Measurements from ENCODE around the gene SLAMF9. TPM values are rescaled to one million over a fixed set of nuclear protein-coding genes. Genes with fewer than 3 reads are reported as not detected.

Gene SLAMF9
- total RNA-seq, 4 donors from 2014 or later = not detected

DNA sequence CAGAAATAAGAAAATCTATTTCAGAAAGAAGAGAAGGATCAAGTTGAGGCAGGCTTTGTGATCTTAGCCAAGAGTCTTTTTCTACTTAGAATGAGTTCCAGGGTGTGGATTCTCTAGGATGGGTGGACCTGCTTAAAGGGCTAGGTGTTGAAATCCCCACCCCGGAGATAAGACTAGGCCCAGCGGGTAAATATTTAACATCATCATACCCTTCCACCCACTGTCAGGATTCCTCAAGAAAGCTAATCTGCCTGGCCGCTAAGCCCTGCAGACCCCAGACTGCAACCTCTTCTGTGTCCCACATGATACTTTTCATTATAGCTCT lies 14.4 kb downstream of the SLAMF9 start:
- Histone ChIP-seq H3K4me1 (peaks cover 0 to 14% of the 10 kb centered on the region in 2 donors), H3K9me3 (no peaks in the 10 kb centered on the region), H3K36me3 (no peaks in the 10 kb centered on the region), H3K4me3 (replicated peaks in 1 of 3) (no peak overlapping the region), H3K27me3 (no peaks in the 10 kb centered on the region), H3K27ac (no peak overlapping the region)
- 82 to 85% methylated on average over 3 of the region's 3 CpGs for WGBS, 2 donors
- TF ChIP-seq POLR2A (IDR thresholded peaks at IDR 0.05) (no peak), CTCF (IDR thresholded peaks at IDR 0.05) (no peak)
- no peak for DNase-seq
- intact Hi-C loops (cut with DNase I) = no loop called here

- WGBS, 2 donors = 87 to 92% methylated on average over 6 of the region's 6 CpGs
- no peak for DNase-seq
- no peak overlapping the region for H3K4me3 ChIP-seq (replicated peaks in 1 of 3)
- no peak for TF ChIP-seq CTCF (IDR thresholded peaks at IDR 0.05)
- no peak for TF ChIP-seq POLR2A (IDR thresholded peaks at IDR 0.05)
- no peaks in the 10 kb centered on the region for H3K36me3 ChIP-seq
- peaks cover 0 to 14% of the 10 kb centered on the region in 2 donors for H3K4me1 ChIP-seq
- no peaks in the 10 kb centered on the region for H3K9me3 ChIP-seq
- intact Hi-C loops (cut with DNase I) = no loop called here
- no peaks in the 10 kb centered on the region for H3K27me3 ChIP-seq
- H3K27ac ChIP-seq = no peak overlapping the region
These were observed 14.9 kb downstream of the SLAMF9 start for GRCh38 chr1:159938905-159939677.

DNA sequence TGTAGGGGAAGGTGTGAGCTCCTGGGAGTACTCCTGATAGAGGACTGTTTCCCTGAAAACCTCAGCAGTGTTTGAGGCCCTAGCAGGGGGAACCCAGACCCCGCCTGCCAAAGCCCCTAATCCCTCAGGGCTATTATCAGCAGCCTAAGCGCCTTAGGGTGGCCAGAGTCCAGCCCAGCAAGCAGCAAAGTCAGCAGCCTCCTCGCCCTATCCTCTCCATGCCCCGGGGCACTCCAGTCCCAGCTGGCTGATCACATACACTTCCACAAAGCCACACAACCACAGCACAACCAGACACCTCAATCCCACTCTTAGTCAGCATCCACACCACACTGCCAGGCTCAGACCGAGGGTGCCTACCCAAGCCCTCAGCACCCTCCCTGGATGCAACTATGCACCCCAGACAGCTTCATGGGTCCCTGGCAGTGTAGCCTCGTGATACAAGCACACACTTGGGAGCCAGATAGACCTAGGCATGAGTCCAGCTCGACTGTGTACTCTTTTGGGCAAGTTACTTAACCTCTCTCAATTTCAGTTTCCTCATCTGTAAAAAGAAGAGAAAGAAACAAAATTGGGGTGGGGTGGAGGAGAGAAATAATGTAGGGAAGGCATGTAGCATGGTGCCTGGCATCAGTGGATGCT lies 15.7 kb downstream of the SLAMF9 start:
- Histone ChIP-seq H3K9me3 (no peaks in the 10 kb centered on the region), H3K27me3 (no peaks in the 10 kb centered on the region), H3K27ac (no peak overlapping the region), H3K4me1 (peaks cover 0 to 14% of the 10 kb centered on the region in 2 donors), H3K4me3 (replicated peaks in 1 of 3) (no peak overlapping the region), H3K36me3 (no peaks in the 10 kb centered on the region)
- TF ChIP-seq POLR2A (IDR thresholded peaks at IDR 0.05) (no peak), CTCF (IDR thresholded peaks at IDR 0.05) (no peak)
- intact Hi-C loops (cut with DNase I) = no loop called here
- WGBS, 2 donors = 58 to 74% methylated on average over 6 to 7 of the region's 7 CpGs
- no peak for DNase-seq

DNA sequence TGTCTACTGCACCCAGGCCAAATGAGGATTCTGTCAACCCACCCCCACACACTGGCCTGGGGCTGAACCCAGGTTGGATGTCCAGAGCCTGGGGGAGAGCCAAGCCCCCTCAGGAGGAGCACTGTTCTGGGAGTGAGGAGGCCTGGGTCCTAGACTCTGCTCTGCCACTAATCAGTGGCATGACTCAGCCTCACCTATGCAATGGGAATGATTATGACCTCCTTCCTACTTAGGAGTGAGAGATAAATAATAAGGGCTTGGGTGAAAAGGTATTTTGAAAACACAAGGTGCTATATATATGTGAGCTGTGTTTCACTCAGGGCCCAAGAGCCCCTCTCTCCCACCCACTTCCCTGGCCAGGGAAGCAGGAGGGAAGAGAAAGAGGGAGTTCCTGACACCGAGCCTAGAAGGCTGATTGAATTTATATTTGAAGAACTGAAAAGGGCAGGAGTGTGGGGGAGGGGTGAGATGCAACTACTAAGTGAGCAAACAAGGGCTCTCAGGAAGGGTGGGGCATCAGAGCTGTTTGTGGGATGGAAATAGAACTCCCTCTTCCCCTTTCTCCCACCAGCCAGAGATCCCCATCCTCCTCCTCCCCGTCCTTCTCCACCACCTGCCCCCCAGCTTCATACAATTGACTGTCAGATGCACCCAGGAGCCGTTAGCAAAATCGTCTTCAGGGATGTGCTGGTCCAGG lies 16.8 kb downstream of the SLAMF9 start:
- DNase-seq = no peak
- no peak for TF ChIP-seq CTCF (IDR thresholded peaks at IDR 0.05)
- TF ChIP-seq POLR2A (IDR thresholded peaks at IDR 0.05) = no peak
- Histone ChIP-seq H3K4me3 (replicated peaks in 1 of 3) (no peak overlapping the region), H3K36me3 (no peaks in the 10 kb centered on the region), H3K9me3 (no peaks in the 10 kb centered on the region), H3K4me1 (peaks cover 0 to 14% of the 10 kb centered on the region in 2 donors), H3K27ac (no peak overlapping the region), H3K27me3 (no peaks in the 10 kb centered on the region)
- intact Hi-C loops (cut with DNase I) = loop anchor here (2.0 kb wide), 1 partner anchor 68 kb away; no protein-coding TSS in a partner anchor
- 46 to 68% methylated on average over 2 to 4 of the region's 4 CpGs for WGBS, 2 donors

Measured in thyroid gland (tissue), 4 donors.